Measurements from ENCODE around the gene SMYD5. TPM values are rescaled to one million over a fixed set of nuclear protein-coding genes. Genes with fewer than 3 reads are reported as not detected.
A peak's percentile ranks its signal among the peaks of the same experiment; 100 is the strongest.

Gene SMYD5
- total RNA-seq, 2 experiments from 2014 or later, result 39.1 to 46.7 TPM

- Mint-ChIP-seq H3K27me3 (peaks cover 40% of the 10 kb centered on the region), H3K4me3 (peak overlapping the region; percentile 49), H3K4me1 (ENCODE audit: low read depth) (peaks cover 15% of the 10 kb centered on the region), H3K27ac (no peak overlapping the region), H3K36me3 (ENCODE audit: low read depth) (no peaks in the 10 kb centered on the region), H3K9me3 (no peaks in the 10 kb centered on the region)
- ChIA-PET CTCF (interaction anchor here (1.3 kb wide), 1 partner anchor 37 kb away, joined by 3 read pairs; no protein-coding TSS in a partner anchor), POLR2A (interaction anchor here (0.5 to 1.1 kb wide), 3 partner anchors 59 to 66 kb away, joined by 3 to 4 read pairs (median 3); partner anchors contain the start of gene CCT7)
- peaks cover 32% of the 10 kb centered on the region for H3K4me1 ChIP-seq (ENCODE audit: insufficient read depth, low read length)
- ATAC-seq (ENCODE audit: poor library complexity) (no peak), DNase-seq (no peak)
- H3K27me3 ChIP-seq (ENCODE audit: control insufficient read depth in 1 of 2, insufficient read depth in 2 of 2, low read length in 2 of 2), result peaks cover 18 to 42% of the 10 kb centered on the region in 2 experiments
- no peaks in the 10 kb centered on the region for H3K9me3 ChIP-seq (ENCODE audit: control insufficient read depth in 1 of 2, insufficient read depth in 1 of 2, low read length in 2 of 2)
- no peak overlapping the region for H3K27ac ChIP-seq (ENCODE audit: low read depth in 1 of 2, low read length in 2 of 2)
- intact Hi-C loops (cut with DNase I, micrococcal nuclease), result loop anchor here (5.0 kb wide), 3 partner anchors 103 to 348 kb away; partner anchors contain the start of genes SFXN5 (in 2 of the 2) and EXOC6B (in 1 of the 2)
- no peak for TF ChIP-seq CTCF (IDR thresholded peaks at IDR 0.05)
- H3K36me3 ChIP-seq (ENCODE audit: insufficient read depth, low read length), result no peaks in the 10 kb centered on the region
- H3K4me3 ChIP-seq (ENCODE audit: low read length), result peak overlapping the region; percentile 51
These were observed 38.9 kb upstream of the SMYD5 start for GRCh38 chr2:73174941-73175662.

GRCh38 chr2:73175663-73176204 lies 38.3 kb upstream of the SMYD5 start:
- ATAC-seq (ENCODE audit: poor library complexity), result peak; percentile 51
- H3K36me3 Mint-ChIP-seq (ENCODE audit: low read depth), result no peaks in the 10 kb centered on the region

More at GRCh38 chr2:73175663-73176204, 38.3 kb upstream of the SMYD5 start:
- Mint-ChIP-seq H3K27me3 (peaks cover 45% of the 10 kb centered on the region), H3K9me3 (no peaks in the 10 kb centered on the region), H3K4me3 (peak overlapping the region; percentile 92), H3K27ac (no peak overlapping the region), H3K4me1 (ENCODE audit: low read depth) (peaks cover 15% of the 10 kb centered on the region)
- H3K4me1 ChIP-seq (ENCODE audit: insufficient read depth, low read length), result peaks cover 32% of the 10 kb centered on the region
- no peaks in the 10 kb centered on the region for H3K36me3 ChIP-seq (ENCODE audit: insufficient read depth, low read length)
- no peaks in the 10 kb centered on the region for H3K9me3 ChIP-seq (ENCODE audit: control insufficient read depth in 1 of 2, insufficient read depth in 1 of 2, low read length in 2 of 2)
- no peak overlapping the region for H3K27ac ChIP-seq (ENCODE audit: low read depth in 1 of 2, low read length in 2 of 2)
- peak overlapping the region; percentile 70 for H3K4me3 ChIP-seq (ENCODE audit: low read length)
- intact Hi-C loops (cut with DNase I, micrococcal nuclease), result loop anchor here (2.0 to 5.0 kb wide), 7 partner anchors 37 to 405 kb away; partner anchors contain the start of genes SFXN5 (in 2 of the 2) and EXOC6B (in 1 of the 2)
- DNase-seq, result peak; percentile 51 to 85 (median 66)
- ChIA-PET CTCF (interaction anchor here (1.3 kb wide), 1 partner anchor 37 kb away, joined by 3 read pairs; no protein-coding TSS in a partner anchor), POLR2A (interaction anchor here (1.1 to 2.5 kb wide), 4 partner anchors 37 to 283 kb away, joined by 3 to 13 read pairs (median 8); partner anchors contain the start of genes CCT7, PRADC1 and SMYD5)
- H3K27me3 ChIP-seq (ENCODE audit: control insufficient read depth in 1 of 2, insufficient read depth in 2 of 2, low read length in 2 of 2), result peaks cover 20 to 43% of the 10 kb centered on the region in 2 experiments
- no peak for TF ChIP-seq CTCF (IDR thresholded peaks at IDR 0.05)
